AG04450 (cell line): ENCODE results near the gene PCSK6. TPM values are rescaled to one million over a fixed set of nuclear protein-coding genes. Genes with fewer than 3 reads are reported as not detected.

Source experiments
- CTCF ChIA-PET: fragments of 300-600, 350-600 bp; formaldehyde crosslinking; extraction: SDS; loops from one replicate; lab custom pipeline; 2022; ENCODE audit warnings: antibody characterized with exemption, inconsistent platforms; lab: Charles Lee
- POLR2A ChIA-PET: fragments of 350-600 bp; formaldehyde crosslinking; extraction: SDS; loops from one replicate; lab custom pipeline; 2021; ENCODE audit warnings: antibody characterized with exemption, inconsistent platforms; lab: Yijun Ruan, JAX
- DNase-seq: peaks from one replicate; pipeline ENCODE4 v3.0.0-alpha.2; 2011; ENCODE audit warnings: low read depth, low spot score
- H3K27ac ChIP-seq: one replicate; pipeline ENCODE4 v1.5.1; 2012; ENCODE audit warnings: low read depth, low read length, control low read depth
- H3K27me3 ChIP-seq: one replicate; pipeline ENCODE4 v1.6.0; 2012; ENCODE audit warnings: low read length; ENCODE audit not compliant: control insufficient read depth, insufficient read depth
- H3K4me3 ChIP-seq: 2 replicates; pipeline ENCODE4 v1.5.1; 2011; ENCODE audit warnings: mild to moderate bottlenecking, low read depth, low read length, control low read depth
- H3K9me3 ChIP-seq: 2 replicates; pipeline ENCODE4 v1.5.1; 2012; ENCODE audit warnings: low read length; ENCODE audit not compliant: control insufficient read depth, insufficient read depth
- polyA plus RNA-seq: library from polyadenylated mRNA; depleted of rRNA; stranded (reverse); fragments of >200 nt; gene quantifications from 2 replicates; pipeline ENCODE4 v1.2.3, GENCODE V29; 2011
- TF ChIP-seq, protein P1 (sequence below): IDR thresholded peaks from 2 replicates; pipeline ENCODE4 v1.5.1; 2011; ENCODE audit warnings: low read depth, low read length, control low read depth, inconsistent platforms

PCSK6 gene
- polyA plus RNA-seq, 1 experiment = 0.06 TPM

DNA sequence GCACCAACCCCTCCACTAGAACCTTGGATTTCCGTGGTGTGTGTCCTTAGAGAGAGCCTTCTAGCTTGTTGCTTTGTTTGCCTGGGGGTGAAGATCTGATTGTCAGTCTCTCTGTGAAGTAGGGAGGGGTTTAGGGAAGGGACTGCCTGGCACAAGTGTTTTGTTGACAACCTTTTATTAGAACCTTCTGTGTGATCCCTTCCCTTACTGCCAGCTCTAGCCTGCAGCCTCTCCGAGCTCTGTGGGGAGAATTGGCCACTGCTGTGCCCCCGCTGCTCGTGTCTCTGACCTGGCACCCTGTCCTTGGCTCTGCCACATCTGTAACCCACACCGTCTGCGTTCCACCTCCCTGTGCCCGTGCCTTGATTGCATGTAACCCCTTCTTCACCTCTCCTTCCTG, 30.9 kb upstream of the PCSK6 start:
- Histone ChIP-seq H3K27ac (no peak overlapping the region), H3K9me3 (peaks cover 3% of the 10 kb centered on the region; the same call in 1 of the 2 replicates), H3K27me3 (no peaks in the 10 kb centered on the region), H3K4me3 (no peak overlapping the region)
- TF ChIP-seq, protein P1, sequence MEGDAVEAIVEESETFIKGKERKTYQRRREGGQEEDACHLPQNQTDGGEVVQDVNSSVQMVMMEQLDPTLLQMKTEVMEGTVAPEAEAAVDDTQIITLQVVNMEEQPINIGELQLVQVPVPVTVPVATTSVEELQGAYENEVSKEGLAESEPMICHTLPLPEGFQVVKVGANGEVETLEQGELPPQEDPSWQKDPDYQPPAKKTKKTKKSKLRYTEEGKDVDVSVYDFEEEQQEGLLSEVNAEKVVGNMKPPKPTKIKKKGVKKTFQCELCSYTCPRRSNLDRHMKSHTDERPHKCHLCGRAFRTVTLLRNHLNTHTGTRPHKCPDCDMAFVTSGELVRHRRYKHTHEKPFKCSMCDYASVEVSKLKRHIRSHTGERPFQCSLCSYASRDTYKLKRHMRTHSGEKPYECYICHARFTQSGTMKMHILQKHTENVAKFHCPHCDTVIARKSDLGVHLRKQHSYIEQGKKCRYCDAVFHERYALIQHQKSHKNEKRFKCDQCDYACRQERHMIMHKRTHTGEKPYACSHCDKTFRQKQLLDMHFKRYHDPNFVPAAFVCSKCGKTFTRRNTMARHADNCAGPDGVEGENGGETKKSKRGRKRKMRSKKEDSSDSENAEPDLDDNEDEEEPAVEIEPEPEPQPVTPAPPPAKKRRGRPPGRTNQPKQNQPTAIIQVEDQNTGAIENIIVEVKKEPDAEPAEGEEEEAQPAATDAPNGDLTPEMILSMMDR = no peak
- ChIA-PET POLR2A (no interaction called here), CTCF (interaction anchor here (1.0 kb wide), 1 partner anchor 13 kb away, joined by 3 read pairs; no protein-coding TSS in a partner anchor)
- no peak for DNase-seq

DNA sequence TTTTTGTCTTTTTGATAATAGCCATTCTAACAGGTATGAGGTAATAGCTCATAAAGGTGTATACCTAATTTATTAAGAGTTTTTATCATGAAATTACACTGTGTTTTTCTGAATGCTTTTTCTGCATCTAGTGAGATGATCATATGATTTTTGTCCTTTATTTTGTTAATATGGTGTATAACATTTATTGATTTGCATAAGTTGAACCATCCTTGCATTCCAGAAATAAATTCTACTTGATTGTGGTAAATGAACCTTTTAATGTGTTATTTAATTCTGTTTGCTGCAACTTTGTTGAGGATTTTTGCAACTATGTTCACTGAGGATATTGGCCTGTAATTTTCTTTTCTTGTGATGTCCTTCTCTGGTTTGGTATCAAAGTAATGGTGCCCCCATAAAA, 28.0 kb upstream of the PCSK6 start:
- ChIA-PET CTCF (no interaction called here), POLR2A (no interaction called here)
- no peak for DNase-seq
- TF ChIP-seq, protein P1 = no peak
- H3K27ac ChIP-seq = no peak overlapping the region
- H3K9me3 ChIP-seq = no peaks in the 10 kb centered on the region
- no peak overlapping the region for H3K4me3 ChIP-seq
- no peaks in the 10 kb centered on the region for H3K27me3 ChIP-seq

DNA sequence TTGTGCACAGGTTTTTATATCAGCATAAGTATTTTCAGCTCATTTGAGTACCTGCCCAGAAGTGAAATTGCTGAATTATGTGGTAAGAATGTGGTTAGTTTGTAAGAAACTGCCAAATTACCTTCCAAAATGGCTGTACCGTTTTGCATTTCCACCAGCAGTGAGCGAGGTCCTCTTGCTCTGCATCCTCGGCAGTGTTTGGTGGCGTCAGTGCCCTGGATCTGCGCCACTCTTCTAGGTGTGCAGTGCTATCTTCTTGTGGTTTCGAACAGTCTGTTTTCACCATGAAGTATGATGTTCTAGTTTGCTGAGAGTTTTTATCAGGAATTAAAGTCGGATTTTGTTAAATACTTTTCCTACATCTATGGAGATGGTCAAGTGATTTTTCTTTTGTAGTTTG, 24.8 kb upstream of the PCSK6 start:
- TF ChIP-seq, protein P1 = no peak
- DNase-seq = no peak
- Histone ChIP-seq H3K27ac (no peak overlapping the region), H3K27me3 (peaks cover 1% of the 10 kb centered on the region), H3K4me3 (no peak overlapping the region), H3K9me3 (no peaks in the 10 kb centered on the region)
- ChIA-PET CTCF (no interaction called here), POLR2A (no interaction called here)

DNA sequence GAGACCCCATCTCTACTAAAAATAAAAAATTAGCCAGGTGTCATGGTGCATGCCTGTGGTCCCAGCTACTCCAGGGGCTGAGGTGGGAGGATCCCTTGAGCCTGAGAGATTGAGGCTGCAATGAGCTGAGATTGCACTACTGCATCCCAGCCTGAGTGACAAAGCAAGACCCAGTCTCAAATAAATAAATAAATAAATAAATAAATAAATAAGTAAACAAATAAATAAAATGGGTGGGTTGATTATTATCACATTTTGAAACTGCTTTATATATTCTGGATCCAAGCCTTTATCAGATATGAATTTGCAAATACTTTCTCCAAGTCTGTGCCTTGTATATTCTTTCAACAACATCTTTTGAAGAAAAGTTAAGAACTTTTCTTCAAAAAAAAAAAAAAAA, 22.2 kb upstream of the PCSK6 start:
- ChIA-PET CTCF (no interaction called here), POLR2A (no interaction called here)
- H3K27ac ChIP-seq = no peak overlapping the region
- DNase-seq = no peak
- H3K4me3 ChIP-seq = no peak overlapping the region
- no peaks in the 10 kb centered on the region for H3K9me3 ChIP-seq
- peaks cover 2% of the 10 kb centered on the region for H3K27me3 ChIP-seq
- TF ChIP-seq, protein P1 = no peak

DNA sequence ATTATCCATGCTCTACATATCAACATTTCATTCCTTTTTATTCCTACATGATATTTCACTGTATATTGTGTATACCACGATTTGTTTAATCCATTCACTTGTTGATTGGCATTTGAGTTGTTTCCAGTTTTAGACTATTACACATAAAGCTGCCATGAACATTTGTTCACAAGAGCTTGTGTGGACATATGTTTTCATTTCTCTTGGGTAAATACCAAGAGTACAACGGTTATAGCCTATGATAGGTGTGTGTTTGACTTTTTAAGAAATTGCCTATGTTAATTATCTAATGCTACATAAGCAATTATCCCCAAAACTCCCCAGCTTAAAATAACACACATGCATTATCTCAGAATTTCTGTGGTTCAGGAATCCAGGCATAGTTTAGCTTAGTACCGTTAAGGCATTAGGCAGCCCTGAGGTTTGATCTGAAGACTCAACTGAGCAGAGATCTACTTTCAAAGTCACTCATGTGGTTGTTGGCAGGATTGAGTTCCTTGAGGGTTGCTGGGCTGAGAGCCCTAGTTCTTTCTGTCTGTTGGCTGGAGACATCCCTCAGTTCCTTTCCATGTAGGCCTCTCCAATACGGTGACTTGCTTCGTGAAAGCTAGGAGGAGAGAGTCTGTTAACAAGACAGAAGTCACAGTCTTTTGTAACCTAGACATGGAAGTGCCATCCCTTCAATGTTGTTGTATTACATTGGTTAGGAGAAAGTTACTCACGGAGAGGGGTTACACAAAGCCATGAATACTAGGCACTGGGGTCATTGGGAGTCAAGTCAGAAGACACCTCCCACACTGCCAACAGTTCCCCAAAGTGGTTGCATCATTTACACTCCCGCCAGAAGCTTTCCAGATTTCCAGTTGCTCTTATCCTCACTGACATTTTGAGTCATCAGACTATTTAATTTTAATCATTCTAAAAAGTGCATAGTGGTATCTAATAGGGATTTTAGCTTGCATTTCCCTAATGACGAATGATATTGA, 21.0 kb upstream of the PCSK6 start:
- TF ChIP-seq, protein P1 = no peak
- Histone ChIP-seq H3K27me3 (peaks cover 2% of the 10 kb centered on the region), H3K9me3 (no peaks in the 10 kb centered on the region), H3K4me3 (no peak overlapping the region), H3K27ac (no peak overlapping the region)
- ChIA-PET CTCF (interaction anchor here (1.0 kb wide), 1 partner anchor 8 kb away, joined by 4 read pairs; no protein-coding TSS in a partner anchor), POLR2A (no interaction called here)
- no peak for DNase-seq
